GM18505 (cell line): Measurements from ENCODE around the gene ARHGEF17.
A peak's percentile ranks its signal among the peaks of the same experiment; 100 is the strongest.

Source experiments
- ATAC-seq: cut with Tn5 transposase; IDR thresholded peaks from one replicate; pipeline ENCODE4 v1.9.1; 2021; ENCODE audit not compliant: unreplicated experiment
- POLR2A ChIP-seq: IDR thresholded peaks from 4 replicates; pipeline ENCODE4 v1.6.1; 2011; ENCODE audit warnings: borderline replicate concordance; ENCODE audit not compliant: insufficient read depth, insufficient read length; ENCODE audit errors: extremely low read depth

The ARHGEF17 gene

GRCh38 chr11:73365352-73366264 is 57.5 kb downstream of the ARHGEF17 start:
- ATAC-seq = no peak
- no peak for TF ChIP-seq POLR2A

- ATAC-seq = no peak
- TF ChIP-seq POLR2A = no peak
Observed at GRCh38 chr11:73366265-73366610, 58.2 kb downstream of the ARHGEF17 start.

- TF ChIP-seq POLR2A = no peak
- no peak for ATAC-seq
Observed at GRCh38 chr11:73366953-73367352, 58.9 kb downstream of the ARHGEF17 start.

GRCh38 chr11:73367482-73368024 is 59.5 kb downstream of the ARHGEF17 start:
- no peak for TF ChIP-seq POLR2A

GRCh38 chr11:73372375-73372993 is 64.4 kb downstream of the ARHGEF17 start:
- no peak for ATAC-seq
- TF ChIP-seq POLR2A = no peak

More at GRCh38 chr11:73367482-73368024, 59.5 kb downstream of the ARHGEF17 start:
- ATAC-seq = no peak

- no peak for TF ChIP-seq POLR2A
- no peak for ATAC-seq
Observed at GRCh38 chr11:73374151-73374550, 66.1 kb downstream of the ARHGEF17 start.

GRCh38 chr11:73375830-73376159 is 67.7 kb downstream of the ARHGEF17 start:
- TF ChIP-seq POLR2A = no peak
- ATAC-seq = no peak

GRCh38 chr11:73376160-73376802 is 68.2 kb downstream of the ARHGEF17 start, which contains the start of gene RELT:
RELT (plus strand) TSS chr11:73376399; CDS start chr11:73389137, 12,738 bp downstream.
- peak; percentile 99 for TF ChIP-seq POLR2A
- ATAC-seq = peak; percentile 77

GRCh38 chr11:73376803-73377629 is 68.9 kb downstream of the ARHGEF17 start:
- peak; percentile 63 for TF ChIP-seq POLR2A
- ATAC-seq = peak; percentile 14

- ATAC-seq = no peak
- TF ChIP-seq POLR2A = no peak
Observed at GRCh38 chr11:73379189-73379880, 71.3 kb downstream of the ARHGEF17 start.

GRCh38 chr11:73380331-73380730 is 72.3 kb downstream of the ARHGEF17 start:
- TF ChIP-seq POLR2A = no peak

GRCh38 chr11:73380897-73381410 is 72.9 kb downstream of the ARHGEF17 start:
- no peak for TF ChIP-seq POLR2A
- no peak for ATAC-seq

More at GRCh38 chr11:73380331-73380730, 72.3 kb downstream of the ARHGEF17 start:
- ATAC-seq = no peak
